Psoas muscle (tissue), 8 donors: ENCODE measurements around the gene ZNF268. TPM values are rescaled to one million over a fixed set of nuclear protein-coding genes. Genes with fewer than 3 reads are reported as not detected.

ENCODE experiments used
- ATAC-seq, 4 donors: fragments of 200-7000 bp; cut with Tn5 transposase; one replicate each; pipeline ENCODE4 v1.9.1; 2020; ENCODE audit warnings: moderate library complexity in 3 of 4, mild to moderate bottlenecking in 2 of 4
- DNase-seq, 2 donors: peaks; one replicate each; pipeline ENCODE4 v3.0.0-alpha.2; 2020
- H3K27ac ChIP-seq: fragments of 200-600 bp; one replicate; pipeline ENCODE4 v1.8.0; 2022
- H3K27me3 ChIP-seq, 3 donors: fragments of 200-600 bp in 1 of 3; one replicate each; pipeline versions ENCODE4 v1.6.1 to v1.8.0; 2013 to 2022; ENCODE audit warnings: low read length in 2 of 3, mild to moderate bottlenecking in 2 of 3, moderate library complexity in 1 of 3; ENCODE audit not compliant: insufficient read depth in 3 of 3
- H3K36me3 ChIP-seq, 2 donors: fragments of 200-600 bp in 1 of 2; one replicate each; pipeline versions ENCODE4 v1.6.1 to v1.8.0; 2013 to 2022; ENCODE audit warnings: low read depth in 1 of 2, mild to moderate bottlenecking in 1 of 2, moderate library complexity in 1 of 2; ENCODE audit not compliant: insufficient read depth in 1 of 2
- H3K4me1 ChIP-seq: fragments of 200-600 bp; one replicate; pipeline ENCODE4 v1.8.0; 2022
- H3K4me3 ChIP-seq: fragments of 200-600 bp; one replicate; pipeline ENCODE4 v1.8.0; 2022; ENCODE audit warnings: mild to moderate bottlenecking
- H3K9me3 ChIP-seq: fragments of 200-600 bp; one replicate; pipeline ENCODE4 v1.8.0; 2022
- CTCF ChIP-seq: fragments of 200-600 bp; IDR thresholded peaks from one replicate; pipeline ENCODE4 v1.8.0; 2022; ENCODE audit warnings: antibody characterized with exemption
- whole genome bisulfite sequencing, 3 donors: extraction: QIAGEN DNeasy Blood & Tissue Kit; methylation state at CpG; one replicate each; pipeline versions ENCODE4 v1.1.6 to v1.1.7; 2013; 5-methylcytosine and 5-hydroxymethylcytosine counted together
- intact Hi-C, 2 donors: fragments of 100-400 bp; cut with DNase I; formaldehyde crosslinking; loops; one replicate each; pipeline versions ENCODE4 v1.11.0 to v1.14.2; 2022
- polyA plus RNA-seq, 3 donors: library from polyadenylated mRNA; stranded (reverse); fragments of 200-250 nt; gene quantifications; one replicate each; pipeline ENCODE4 v1.2.3, GENCODE V29; 2013
- total RNA-seq, 4 donors: library from RNA; stranded (reverse); fragmentation: NEBNext Ultra II Directional in 2 of 4; extraction: Animal tissue kit (Norgen Biotek cat#: 25700) in 2 of 4; gene quantifications; one replicate each; pipeline versions ENCODE4 v1.2.1 to v1.2.4, GENCODE V29; 2021 to 2023
- donor health status: healthy with polysubstance abuse.
- donor health status: DM: no; HTN: no; CAD: no; lungs with moderate emphysema.
- donor health status: Bipolar disorder and iron deficiency.
- donor health status: healthy.
- donor health status: DM: yes; HTN: yes; CAD: no.
- donor health status: DM: no; HTN: no; CAD: no.
- donor health status: DM: no; HTN: no; CAD: no.
- donor health status: DM: yes; HTN: yes; CAD: no.

The ZNF268 gene
- total and polyA plus RNA-seq, 7 donors = 1.1 to 6.4 (median 5.6) TPM

- intact Hi-C loops = no loop called here
- DNase-seq = no peak
- H3K27me3 ChIP-seq = no peaks in the 10 kb centered on the region
- peaks cover 61 to 87% of the 10 kb centered on the region in 2 donors for H3K36me3 ChIP-seq
- H3K27ac ChIP-seq = no peak overlapping the region
- WGBS, 3 donors = 95 to 99% (median 98%) methylated on average over 5 of the region's 5 CpGs
- TF ChIP-seq CTCF = no peak
- ATAC-seq = no peak
- no peaks in the 10 kb centered on the region for H3K4me1 ChIP-seq
- H3K4me3 ChIP-seq = no peak overlapping the region
- H3K9me3 ChIP-seq = peaks cover 82% of the 10 kb centered on the region
Observed at GRCh38 chr12:133192847-133193246, 11.6 kb downstream of the ZNF268 start.

- H3K36me3 ChIP-seq = peaks cover 18 to 31% of the 10 kb centered on the region in 2 donors
- ATAC-seq = no peak
- no peaks in the 10 kb centered on the region for H3K4me1 ChIP-seq
- WGBS, 3 donors = 49 to 99% (median 98%) methylated on average over 2 of the region's 2 CpGs
- DNase-seq = no peak
- peaks cover 69% of the 10 kb centered on the region for H3K9me3 ChIP-seq
- no peak overlapping the region for H3K4me3 ChIP-seq
- TF ChIP-seq CTCF = no peak
- no peak overlapping the region for H3K27ac ChIP-seq
- intact Hi-C loops = no loop called here
- H3K27me3 ChIP-seq = no peaks in the 10 kb centered on the region
Observed at GRCh38 chr12:133201888-133202287, 20.6 kb downstream of the ZNF268 start.

GRCh38 chr12:133202493-133203343 lies 21.4 kb downstream of the ZNF268 start:
- Histone ChIP-seq H3K4me3 (no peak overlapping the region), H3K36me3 (peaks cover 18 to 31% of the 10 kb centered on the region in 2 donors), H3K27ac (no peak overlapping the region), H3K4me1 (no peaks in the 10 kb centered on the region), H3K9me3 (peaks cover 77% of the 10 kb centered on the region), H3K27me3 (no peaks in the 10 kb centered on the region)
- no peak for DNase-seq
- TF ChIP-seq CTCF = no peak
- ATAC-seq = no peak
- intact Hi-C loops = no loop called here
- 99 to 100% (median 100%) methylated on average over 2 of the region's 2 CpGs for WGBS, 3 donors

- Histone ChIP-seq H3K27ac (no peak overlapping the region), H3K4me3 (no peak overlapping the region)
- no peak for ATAC-seq
Observed at GRCh38 chr12:133203344-133204263, 22.3 kb downstream of the ZNF268 start.

More at GRCh38 chr12:133203344-133204263, 22.3 kb downstream of the ZNF268 start:
- no peak for DNase-seq
- 98 to 99% (median 99%) methylated on average over 7 of the region's 7 CpGs for WGBS, 3 donors
- H3K27me3 ChIP-seq = no peaks in the 10 kb centered on the region
- peaks cover 85% of the 10 kb centered on the region for H3K9me3 ChIP-seq
- H3K4me1 ChIP-seq = no peaks in the 10 kb centered on the region
- H3K36me3 ChIP-seq = peaks cover 18 to 31% of the 10 kb centered on the region in 2 donors
- no peak for TF ChIP-seq CTCF
- intact Hi-C loops = no loop called here
